Amniotic stem cell (primary cell): ENCODE results near the gene GSK3A.
A peak's percentile ranks its signal among the peaks of the same experiment; 100 is the strongest.

Experiments
- DNase-seq: peaks from one replicate; lab custom pipeline; 2025; lab: John Stamatoyannopoulos, UW

Gene GSK3A

DNA sequence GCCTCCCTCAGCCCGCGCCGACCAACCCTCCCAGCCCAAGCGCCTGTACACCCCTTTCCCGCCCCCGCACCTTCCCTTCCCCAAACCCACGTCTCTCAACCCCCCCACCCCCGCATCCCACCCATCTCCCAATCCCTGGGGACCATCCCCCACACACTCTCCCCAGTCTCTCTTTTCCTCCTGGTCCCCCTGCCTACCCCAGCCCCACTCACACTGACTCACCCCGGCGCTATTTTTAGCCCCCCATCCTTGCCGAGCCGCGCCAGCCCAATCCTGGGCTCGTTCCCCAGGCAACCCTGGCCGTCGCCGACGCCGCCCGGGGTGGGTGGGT is 38.4 kb upstream of the GSK3A start:
- no peak for DNase-seq

DNA sequence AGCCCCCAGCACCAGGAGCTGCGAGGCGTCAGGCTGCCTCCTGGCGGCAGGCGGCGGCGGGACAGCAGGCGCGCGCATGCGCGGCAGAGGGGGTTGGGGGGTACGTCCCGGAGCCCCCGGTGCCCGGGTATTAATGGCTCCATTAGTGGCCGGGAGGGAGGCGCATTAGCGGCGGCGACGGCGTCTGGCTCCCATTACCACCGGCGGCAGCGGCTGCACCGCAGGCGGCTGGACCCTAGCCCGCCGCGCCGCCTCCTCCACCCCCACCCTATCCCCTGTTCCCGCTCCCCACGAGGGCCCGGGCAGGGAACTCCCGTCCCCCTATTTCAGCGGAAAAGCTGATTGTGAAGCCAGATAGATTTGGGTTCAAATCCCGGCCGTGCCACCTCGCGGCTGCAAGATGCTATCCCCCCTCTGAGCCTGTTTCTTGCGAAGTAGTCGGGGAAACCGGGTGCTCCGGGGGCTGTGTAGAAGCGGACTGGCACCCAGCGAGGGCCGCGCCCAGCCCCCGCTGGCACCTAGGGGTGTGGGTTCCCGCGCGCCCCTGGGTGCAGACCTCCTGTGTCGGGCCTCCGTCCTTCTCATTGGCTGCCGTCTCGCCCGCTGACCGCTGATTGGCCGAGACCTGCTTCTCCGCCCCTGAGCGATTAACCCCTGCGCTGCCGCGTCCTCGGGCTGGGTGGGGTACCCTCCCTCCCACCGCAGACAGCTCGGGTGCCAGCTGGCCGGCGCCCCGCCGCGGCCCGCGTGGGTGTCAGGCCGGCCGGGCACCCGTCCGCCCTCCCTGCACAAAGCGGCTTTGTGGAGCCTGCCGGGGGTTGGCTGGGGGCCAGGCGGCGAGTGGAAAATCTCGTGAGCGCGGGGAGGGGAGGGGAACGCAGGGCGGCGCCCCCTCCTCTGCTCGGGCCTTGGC is 37.8 kb upstream of the GSK3A start:
- DNase-seq = peak; percentile 63

DNA sequence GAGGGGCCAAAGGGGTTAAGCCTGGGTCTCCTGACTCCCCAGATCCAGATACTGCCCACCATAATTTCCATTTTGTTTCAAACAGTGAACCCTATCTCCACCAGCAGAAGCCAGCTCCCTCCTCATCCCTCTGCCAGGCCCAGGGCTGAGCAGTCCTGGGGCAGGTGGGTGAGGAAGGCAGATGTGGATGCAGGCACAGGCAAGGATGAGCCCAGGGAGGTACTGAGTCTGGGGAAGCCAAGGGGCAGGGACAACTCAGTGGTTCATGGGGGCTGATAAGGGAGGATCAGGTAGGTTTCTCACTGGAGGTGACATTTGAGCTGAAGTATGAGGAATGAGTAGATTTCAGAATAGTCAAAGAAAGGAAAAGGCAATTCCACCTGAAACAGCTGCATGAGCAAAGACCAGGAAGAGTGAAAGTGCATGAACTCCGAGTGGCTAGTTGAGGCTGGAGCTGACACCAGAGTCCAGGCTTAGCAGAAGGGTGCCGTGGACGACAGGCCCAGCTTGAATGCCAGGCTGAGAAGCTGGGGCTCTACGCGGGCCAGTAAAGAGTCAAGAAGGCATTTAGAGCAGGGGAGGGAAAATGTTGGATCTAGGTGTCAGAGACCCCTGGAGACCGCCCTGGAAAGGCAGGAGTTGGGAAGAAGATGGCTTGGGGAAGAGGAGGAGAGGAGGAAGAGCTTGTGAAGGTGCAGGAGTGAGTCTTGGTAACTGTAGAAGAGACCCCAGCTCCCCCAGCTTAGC is 36.9 kb upstream of the GSK3A start:
- no peak for DNase-seq

DNA sequence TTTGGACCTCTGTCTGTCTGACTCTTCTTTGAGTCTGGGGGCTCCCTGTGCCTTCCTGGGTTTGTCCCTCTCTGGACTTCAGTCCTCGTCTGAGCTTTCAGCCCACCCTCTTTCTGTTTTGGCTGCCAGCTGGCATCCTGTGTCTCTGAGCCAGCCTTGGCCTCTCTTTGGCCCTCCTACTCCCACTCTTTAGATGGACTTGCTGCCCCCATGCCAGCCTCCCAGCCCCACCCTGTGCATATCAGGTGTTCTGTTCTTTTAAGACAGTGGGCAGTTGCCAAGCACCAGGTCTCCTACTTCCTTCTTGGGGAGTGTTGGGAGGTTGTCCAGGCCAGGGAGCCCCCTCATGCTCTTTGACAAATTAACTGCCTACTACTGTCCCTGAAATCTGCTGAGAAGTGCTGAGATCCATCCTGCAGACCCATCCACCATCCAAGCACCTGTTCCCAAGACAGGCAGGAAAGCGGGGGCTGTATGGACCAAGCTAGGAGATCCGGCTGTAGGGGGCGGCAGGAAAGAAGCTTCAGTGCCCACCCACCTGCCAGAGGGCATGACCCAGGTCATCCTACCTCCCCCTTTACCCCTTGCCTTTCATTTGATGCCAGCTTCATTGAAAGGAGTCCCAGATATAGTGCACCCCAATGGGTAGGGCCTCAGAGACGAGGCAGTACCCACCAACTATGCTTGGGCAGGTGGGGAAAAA is 36.2 kb upstream of the GSK3A start:
- no peak for DNase-seq

DNA sequence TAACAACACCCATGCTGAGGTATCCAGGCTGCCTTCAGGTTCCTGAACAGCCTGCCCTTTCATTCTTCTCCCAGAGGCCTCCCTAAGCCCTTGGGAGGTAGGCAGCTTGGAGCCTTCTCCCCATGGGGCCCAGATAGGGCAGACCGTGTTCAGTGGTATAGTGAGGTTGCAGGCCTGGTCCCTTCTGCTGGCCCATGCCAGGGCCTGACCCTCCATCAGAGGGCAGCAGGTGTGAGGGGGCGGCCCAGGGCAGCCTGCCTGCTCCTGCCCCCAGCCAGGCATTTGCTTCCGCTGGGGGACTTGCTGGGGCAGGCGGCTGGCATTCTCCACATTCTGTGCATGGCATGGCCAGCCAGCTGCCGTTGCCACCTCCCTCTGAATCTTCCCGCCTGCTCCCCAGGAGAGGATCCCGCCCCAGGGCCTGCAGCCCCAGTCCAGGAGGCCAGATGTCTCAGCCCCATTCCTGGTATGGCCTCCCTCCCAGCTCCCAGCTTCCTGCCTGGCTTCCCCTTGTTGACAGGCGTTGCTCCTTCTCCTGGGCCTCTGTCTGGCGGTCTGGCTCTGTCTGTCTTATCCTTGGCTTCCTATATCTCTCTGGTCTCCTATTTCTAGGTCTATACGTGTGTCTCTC is 35.5 kb upstream of the GSK3A start:
- DNase-seq = no peak

DNA sequence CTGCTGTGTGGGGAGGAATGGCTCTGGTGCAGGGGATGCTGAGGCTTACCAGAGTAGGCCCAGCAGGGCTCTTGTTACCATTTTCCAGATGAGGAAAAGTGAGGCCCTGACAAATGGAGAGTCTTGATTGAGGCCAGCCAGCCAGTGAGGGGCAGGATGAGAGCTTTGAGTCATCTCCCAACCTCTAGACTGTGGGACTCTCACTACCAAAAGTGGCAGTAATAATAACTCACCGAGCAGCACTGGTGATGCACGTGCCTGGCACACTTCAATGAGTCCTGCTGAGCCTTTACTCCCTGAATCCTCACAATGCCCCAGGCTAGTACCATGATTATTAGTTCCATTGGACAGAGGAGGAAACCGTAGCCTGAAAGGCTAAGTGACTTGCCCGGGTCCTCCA is 34.4 kb upstream of the GSK3A start:
- DNase-seq = no peak

DNA sequence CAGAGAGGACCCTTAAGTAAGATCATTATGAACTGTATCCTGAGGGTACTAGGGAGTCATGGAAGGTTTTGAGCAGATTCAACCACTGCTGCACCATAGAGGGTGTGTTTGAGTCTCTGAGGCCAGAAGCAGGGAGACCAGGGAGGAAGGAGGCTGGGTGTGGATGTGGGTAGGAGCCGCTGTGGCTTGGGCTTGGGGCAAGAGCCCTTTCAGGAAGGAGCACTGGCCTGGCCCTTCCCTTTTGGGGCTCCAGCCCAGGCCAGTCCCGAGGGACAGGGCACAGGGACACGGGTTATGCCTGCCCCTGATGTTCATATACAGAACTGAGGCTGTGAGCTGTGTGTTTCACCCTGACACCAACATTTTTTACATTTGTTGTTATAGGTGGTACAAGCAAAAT is 33.9 kb upstream of the GSK3A start:
- DNase-seq = no peak

DNA sequence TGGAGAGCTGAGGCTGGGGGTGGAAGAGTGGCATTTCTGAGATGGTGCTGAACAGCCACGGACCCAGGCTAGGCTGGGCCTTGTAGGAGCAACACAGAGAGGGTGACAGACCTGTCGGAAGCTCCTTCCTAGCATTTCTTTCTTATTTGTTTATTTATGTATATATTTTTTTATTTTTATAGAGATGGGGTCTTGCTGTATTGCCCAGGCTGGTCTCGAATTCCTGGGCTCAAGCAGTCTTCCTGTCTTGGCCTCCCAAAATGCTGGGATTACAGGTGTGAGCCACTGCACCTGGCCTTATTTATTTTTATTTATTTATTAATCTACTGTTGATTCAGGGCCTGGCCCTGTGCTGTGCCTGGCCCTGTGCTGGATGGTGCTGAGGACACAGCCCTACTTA is 33.1 kb upstream of the GSK3A start:
- no peak for DNase-seq

DNA sequence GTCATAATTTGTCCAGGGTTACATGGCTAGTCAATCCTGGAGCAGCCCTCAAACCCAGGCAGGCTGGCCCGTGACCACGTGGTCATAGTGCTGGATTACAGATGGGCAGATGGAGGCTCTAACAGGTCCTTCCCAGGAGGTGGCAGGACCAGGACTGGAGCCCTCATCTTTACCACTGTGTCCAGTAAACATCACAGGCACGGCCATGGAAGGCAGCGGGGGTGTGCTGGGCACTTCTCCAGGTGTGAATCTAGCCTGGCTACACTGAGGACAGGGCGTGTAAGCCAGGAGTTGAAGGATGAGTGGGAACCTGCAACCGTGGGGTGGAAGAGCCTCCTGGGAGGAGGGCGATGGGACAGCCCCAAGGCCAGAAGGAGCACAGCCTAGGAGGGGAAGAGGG is 32.7 kb upstream of the GSK3A start:
- DNase-seq = no peak

DNA sequence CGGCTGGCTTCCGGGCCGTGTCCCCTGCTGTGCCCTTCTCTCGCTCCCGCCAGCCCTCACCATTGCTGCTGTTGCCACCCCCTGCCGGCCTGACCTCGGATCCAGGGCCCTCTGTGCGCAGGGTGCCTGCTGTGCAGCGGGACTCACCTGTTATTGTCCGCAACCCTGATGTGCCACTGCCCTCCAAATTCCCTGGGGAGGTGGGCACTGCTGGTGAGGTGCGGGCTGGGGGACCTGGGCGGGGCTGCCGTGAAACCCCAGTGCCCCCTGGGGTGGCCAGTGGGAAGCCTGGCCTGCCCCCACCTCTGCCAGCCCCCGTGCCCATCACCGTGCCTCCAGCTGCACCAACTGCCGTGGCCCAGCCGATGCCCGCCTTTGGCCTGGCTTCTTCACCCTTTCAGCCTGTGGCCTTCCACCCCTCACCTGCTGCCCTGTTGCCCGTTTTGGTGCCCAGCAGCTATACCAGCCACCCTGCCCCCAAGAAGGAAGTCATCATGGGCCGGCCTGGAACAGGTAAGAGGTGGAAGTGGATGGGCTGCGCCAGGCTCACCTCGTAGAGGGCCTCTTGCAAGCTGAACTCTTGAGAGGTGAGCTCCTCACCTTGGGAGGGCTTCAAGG is 31.8 kb upstream of the GSK3A start:
- DNase-seq = no peak

DNA sequence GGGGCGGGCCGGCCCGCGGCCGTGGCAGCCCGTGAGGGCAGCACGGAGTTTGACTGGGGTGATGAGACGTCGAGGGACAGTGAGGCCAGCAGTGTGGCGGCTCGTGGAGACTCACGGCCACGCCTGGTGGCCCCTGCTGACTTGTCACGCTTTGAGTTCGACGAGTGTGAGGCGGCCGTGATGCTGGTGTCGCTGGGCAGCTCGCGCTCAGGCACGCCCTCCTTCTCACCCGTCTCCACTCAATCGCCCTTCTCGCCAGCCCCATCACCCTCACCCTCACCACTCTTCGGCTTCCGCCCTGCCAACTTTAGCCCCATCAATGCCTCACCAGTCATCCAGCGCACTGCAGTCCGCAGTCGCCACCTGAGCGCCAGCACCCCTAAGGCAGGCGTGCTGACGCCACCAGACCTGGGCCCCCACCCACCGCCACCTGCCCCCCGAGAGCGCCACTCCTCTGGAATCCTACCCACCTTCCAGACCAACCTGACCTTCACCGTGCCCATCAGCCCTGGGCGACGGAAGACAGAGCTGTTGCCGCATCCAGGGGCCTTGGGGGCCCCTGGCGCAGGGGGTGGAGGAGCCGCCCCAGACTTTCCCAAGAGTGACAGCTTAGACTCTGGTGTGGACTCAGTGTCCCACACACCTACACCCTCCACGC is 31.1 kb upstream of the GSK3A start:
- DNase-seq = no peak

DNA sequence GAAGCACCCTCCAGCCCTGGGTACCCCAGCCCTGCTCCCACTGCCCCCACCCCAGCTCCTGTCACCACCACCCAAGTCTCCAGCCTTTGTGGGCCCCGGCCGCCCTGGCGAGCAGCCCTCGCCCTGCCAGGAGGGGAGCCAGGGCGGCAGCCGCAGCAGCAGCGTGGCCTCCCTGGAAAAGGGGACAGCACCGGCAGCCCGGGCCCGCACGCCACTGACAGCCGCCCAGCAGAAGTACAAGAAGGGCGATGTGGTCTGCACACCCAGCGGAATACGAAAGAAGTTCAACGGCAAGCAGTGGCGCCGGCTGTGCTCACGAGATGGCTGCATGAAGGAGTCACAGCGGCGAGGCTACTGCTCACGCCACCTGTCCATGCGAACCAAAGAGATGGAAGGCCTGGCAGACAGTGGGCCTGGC is 30.6 kb upstream of the GSK3A start:
- no peak for DNase-seq

DNA sequence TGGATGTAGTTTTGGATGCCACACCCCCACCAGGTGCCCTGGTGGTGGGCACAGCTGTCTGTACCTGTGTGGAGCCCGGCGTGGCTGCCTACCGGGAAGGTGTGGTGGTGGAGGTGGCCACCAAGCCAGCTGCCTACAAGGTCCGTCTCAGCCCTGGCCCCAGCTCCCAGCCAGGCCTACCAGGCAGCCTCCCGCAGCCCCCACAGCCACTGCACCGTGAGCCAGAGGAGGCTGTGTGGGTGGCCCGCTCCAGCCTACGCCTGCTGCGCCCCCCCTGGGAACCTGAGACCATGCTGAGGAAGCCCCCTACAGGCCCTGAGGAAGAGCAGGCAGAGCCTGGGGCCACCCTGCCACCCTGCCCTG is 30.1 kb upstream of the GSK3A start:
- DNase-seq = no peak

DNA sequence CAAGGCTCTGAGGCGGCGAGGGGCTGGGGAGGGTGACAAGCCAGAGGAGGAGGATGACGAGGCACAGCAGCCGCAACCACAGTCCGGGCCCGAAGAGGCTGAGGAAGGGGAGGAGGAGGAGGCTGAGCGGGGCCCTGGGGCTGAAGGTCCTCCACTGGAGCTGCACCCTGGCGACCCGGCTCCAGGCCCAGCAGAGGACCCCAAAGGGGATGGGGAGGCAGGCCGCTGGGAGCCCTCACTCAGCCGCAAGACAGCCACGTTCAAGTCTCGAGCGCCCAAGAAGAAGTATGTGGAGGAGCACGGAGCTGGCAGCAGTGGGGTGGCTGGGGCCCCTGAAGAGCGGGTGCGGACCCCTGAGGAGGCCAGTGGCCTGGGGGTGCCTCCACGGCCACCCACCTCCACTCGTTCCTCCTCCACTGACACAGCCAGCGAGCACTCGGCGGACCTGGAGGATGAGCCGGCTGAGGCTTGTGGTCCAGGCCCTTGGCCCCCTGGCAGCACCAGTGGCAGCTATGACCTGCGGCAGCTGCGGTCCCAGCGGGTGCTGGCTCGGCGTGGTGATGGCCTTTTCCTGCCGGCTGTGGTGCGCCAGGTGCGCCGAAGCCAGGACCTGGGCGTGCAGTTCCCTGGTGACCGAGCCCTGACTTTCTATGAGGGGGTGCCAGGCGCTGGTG is 29.6 kb upstream of the GSK3A start:
- no peak for DNase-seq

DNA sequence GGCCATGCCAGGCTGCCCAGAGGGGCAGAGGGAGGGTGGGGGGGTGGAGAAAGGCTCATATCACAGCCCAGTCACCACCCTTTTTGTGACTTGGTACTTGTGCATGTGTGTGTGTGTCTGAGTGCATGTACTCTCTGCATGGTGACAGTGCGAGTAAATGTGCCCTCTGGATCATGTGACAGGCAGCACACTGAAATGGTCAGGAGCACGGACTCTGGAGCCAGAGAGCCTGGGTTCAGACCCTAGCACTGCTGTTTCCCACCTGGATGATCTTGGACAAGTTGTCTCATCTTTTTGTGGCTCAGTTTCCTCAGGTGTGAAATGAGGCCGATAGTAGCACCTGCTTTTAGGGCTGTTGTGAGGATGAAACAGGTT is 28.6 kb upstream of the GSK3A start:
- DNase-seq = no peak

DNA sequence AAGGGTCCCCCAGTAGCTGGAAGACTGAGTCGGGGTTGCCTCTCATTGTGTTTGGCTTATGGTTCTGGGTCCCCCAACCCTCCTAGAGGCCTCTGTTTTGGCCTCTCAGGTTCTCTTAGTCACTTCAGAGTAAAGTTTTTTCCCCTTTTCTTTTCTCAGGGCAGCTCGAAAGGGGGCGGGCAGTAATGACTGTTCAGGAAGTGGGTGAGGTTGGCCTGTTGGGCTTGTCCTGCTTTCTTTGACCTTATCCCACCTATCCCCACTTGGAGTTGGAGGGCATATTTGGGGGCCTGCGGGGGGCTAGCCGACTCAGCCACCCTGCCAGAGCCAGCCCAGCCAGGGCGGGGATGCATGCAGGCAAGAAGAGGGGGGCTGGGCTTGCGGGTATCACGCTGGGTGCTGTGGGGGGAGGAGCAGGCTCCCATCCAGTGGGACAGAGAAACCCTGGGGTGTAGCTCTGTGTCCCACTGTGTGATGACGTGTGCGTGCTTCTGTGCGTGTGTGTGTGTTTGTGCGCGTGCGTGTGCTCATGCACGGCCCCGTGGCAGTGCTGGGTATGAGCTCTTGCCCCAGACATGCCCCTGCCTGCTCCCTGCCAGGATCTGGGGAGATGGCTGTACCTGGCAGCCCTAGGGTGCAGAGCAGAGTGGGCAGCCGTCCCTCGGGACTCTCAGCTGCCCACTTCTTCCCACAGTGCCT is 28.1 kb upstream of the GSK3A start:
- no peak for DNase-seq

DNA sequence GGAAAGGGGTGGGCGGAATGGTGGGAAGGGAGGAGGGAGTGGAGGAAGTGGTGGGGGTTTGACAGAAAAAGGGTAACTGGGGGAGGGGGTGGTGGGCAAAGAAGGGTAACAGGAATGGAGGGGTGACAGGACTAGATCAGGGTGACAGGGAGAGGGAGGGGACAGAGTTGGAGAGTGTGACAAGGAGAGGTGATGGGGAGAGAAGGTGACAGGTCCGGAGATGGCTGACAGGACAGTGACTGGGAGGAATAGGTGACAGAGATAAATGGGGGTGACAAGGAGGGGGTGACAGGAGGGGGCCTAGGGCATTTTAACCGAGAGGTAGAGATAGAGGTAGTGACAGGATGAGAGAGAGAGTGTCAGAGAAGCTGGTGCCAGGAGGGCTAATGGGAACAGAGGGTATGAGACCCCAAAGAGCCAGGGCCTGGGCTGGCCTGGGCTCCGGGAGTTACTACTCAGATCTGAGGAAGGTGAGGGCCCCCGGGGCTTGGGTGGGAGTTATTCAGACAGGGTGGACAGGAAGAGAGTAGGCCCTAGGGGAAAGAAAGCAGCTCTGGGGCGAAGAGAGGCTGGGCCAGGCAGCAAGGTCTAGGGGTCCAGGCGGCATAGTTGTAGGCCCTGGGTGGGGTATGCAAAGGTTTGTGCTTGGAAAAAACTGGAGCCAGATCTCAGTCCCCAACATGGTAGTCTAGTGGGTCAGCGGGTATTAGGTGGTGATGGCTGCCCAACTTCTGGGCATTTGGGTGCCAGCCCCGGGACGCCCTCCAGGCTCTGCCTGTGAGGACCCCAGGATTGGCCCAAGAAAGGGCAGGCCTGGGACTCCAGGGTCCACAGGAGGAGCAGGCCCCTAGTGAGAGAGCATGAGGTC is 27.3 kb upstream of the GSK3A start:
- no peak for DNase-seq

DNA sequence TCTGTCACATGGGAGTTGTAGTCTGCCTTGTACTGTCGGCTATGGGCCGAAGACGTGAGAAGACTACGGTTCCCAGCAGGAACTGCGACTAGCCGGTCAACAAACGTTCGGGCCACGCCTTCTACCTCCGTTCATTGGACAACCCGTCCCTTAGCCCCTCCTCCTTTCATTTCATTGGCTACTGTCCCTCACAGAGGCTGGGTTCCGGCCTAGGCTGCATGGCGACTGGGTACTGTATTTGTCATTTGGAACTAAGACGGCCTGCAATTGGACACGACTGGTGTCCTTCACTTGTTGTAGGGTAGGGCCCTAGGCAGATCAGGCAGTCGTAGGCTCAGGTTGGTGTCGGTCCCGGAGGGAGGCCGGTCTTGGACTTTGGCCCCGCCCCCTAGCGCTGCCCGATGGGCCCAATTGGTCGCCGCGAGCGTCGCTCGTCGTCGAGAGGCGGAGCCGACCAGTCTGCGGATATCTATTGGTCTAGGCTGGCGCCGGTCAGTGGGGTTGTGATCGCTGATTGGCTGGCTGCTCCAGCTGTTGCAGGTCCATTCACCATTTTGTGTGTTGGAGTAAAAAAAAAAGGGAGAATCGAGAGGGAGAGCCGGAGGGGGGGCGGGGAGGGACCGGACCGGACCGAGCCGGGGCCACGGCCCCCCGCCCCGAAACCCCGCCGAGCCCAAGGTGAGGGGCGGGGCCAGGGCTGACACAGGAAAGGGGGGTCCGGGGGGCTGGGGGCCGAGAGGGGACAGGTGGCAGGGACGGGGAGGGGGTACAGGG is 26.5 kb upstream of the GSK3A start, which contains the start of gene CIC:
Gene CIC, plus strand, starts transcription at position 549 of the 774 bp plus-strand sequence. CDS start 2,532 bp downstream, outside the sequence.
- DNase-seq = peak; percentile 100
